Stimulated activated memory B cell treated with anti-CD40 and anti-IgM and Interleukin-4, amounts not matched to agents 10 μg/mL and 1 μg/mL and 100 μg/mL, for 72 hours (primary cell): ENCODE results near the gene RNF208.

Source experiments
- ATAC-seq: fragments of 150-1000 bp; cut with Tn5 transposase; 2 replicates; pipeline ENCODE4 v1.10.0; 2021
- H3K27ac Mint-ChIP-seq: one replicate; pipeline ENCODE4 v1.8.0; 2022; ENCODE audit warnings: mild to moderate bottlenecking, mixed read lengths
- H3K27me3 Mint-ChIP-seq: one replicate; pipeline ENCODE4 v1.8.0; 2022; ENCODE audit warnings: mixed read lengths
- H3K36me3 Mint-ChIP-seq: one replicate; pipeline ENCODE4 v1.8.0; 2022; ENCODE audit warnings: mixed read lengths
- H3K4me1 Mint-ChIP-seq: one replicate; pipeline ENCODE4 v1.8.0; 2022; ENCODE audit warnings: mixed read lengths
- H3K4me3 Mint-ChIP-seq: one replicate; pipeline ENCODE4 v1.8.0; 2022; ENCODE audit warnings: mild to moderate bottlenecking, moderate library complexity, mixed read lengths
- H3K9me3 Mint-ChIP-seq: one replicate; pipeline ENCODE4 v1.8.0; 2022; ENCODE audit warnings: mixed read lengths

The RNF208 gene

DNA sequence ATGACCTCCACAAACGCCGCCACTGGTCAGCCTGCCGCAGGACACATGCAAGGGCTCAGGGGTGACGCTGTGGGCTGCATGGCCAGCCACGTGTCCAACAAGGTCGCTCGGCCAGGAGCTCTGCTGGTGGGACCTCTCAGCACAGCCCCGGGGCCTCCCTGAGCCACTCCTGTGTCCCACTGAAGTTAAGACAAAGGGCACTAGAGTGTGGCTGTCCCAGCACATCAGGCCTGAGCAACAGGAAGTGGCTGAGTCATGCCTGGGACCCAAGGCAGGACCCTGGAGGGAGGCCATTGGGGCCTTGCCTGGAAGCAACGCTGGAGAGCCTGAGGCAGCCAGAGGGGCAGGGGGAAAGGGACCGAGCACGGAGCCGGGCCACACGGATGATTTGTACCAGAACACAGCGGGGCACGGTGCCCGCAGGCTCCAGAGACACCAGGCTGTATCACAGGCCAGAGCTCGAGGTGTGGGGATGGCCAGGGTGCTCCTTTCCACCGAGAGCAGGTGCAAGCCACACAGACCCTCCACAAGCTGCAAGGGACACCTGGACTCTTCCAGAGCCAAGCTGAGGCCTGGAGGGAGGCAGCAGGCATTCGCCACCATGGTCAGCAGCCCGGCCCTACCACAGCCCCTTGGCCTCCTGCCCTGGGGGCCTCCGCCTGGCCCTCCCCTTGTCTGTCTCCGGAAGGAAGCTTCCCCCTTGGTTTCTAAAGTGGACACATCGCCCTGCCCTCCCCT, 43.7 kb downstream of the RNF208 start:
- H3K4me3 Mint-ChIP-seq, result no peak overlapping the region
- H3K4me1 Mint-ChIP-seq, result peaks cover 8% of the 10 kb centered on the region
- H3K36me3 Mint-ChIP-seq, result peaks cover 44% of the 10 kb centered on the region
- H3K27me3 Mint-ChIP-seq, result peaks cover 3% of the 10 kb centered on the region
- no peaks in the 10 kb centered on the region for H3K9me3 Mint-ChIP-seq
- no peak overlapping the region for H3K27ac Mint-ChIP-seq
- no peak for ATAC-seq

DNA sequence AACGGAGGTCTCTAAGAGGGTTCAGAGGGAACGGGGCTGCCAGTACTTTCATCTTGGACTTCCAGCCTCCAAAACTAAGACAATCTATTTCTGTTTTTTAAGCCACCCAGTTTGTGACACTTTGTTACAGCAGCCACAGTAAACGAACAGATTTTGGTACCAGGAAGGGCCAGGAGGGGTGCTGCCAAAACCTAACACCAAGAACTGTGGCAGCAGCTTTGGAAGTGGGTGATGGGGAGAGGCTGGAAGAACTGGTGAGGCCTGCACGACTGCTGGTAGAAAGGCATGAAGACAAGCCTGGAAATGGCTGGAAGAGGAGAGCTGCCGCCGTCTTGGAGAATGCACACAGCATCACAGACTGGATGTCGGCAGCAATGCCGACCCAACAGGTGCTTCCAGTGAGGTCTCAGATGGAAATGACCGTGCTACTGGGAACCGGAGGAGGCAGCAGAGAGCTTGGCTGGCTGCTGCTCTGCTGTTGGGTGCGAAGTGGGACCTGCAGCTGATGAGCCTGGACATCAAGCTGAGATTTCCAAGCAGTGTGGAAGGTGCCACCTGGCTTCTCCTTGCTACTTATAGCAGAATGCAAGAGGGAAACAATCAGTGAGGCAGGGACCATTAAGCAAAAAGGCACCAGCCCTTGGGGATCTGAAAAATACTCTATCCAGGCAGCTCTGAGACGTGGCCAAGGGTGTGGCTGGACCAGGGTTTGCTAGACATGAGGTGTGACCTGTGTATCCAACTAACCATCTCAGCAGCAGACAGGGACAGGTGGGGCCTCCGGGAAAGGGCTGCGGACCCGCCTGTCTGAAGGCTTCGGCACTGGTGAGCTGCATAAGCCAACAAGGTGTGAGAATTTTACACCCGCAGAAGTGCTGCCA, 45.5 kb downstream of the RNF208 start:
- Mint-ChIP-seq H3K27ac (no peak overlapping the region), H3K4me3 (no peak overlapping the region), H3K36me3 (peaks cover 29% of the 10 kb centered on the region), H3K9me3 (no peaks in the 10 kb centered on the region), H3K4me1 (peaks cover 8% of the 10 kb centered on the region), H3K27me3 (peaks cover 12% of the 10 kb centered on the region)
- no peak for ATAC-seq

DNA sequence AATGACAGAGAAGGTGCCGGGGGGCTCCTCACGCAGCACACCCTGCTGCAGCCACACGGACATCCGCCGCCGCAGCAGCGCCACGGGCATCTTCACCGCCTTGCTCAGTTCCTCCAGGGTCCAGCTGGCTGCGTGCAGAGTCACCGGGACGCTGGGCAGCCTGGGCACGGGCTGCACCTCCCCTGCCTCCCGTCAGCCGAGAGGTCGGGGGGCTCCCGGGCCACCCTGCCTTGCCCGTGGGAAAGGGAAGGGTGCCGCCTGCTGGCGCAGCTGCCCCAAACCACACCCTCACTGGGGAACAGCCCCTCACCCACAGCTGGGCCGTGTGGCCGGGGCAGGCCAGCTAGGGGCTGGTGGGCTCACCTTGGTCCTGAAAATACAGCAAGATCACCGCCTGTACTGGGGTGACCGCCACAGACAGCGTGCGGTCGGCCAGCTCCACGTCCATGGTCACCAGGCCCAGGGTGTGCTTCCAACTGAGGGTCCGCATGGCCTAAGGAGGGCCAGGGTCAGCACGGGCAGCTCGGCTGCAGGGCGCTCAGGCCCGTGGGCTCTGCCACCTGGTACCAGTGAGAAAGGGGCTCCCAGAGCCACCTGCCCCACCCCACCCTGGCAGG, 46.6 kb downstream of the RNF208 start:
- ATAC-seq, result no peak
- Mint-ChIP-seq H3K4me3 (no peak overlapping the region), H3K9me3 (no peaks in the 10 kb centered on the region), H3K4me1 (peaks cover 8% of the 10 kb centered on the region), H3K36me3 (peaks cover 28% of the 10 kb centered on the region), H3K27me3 (peaks cover 23% of the 10 kb centered on the region), H3K27ac (no peak overlapping the region)

DNA sequence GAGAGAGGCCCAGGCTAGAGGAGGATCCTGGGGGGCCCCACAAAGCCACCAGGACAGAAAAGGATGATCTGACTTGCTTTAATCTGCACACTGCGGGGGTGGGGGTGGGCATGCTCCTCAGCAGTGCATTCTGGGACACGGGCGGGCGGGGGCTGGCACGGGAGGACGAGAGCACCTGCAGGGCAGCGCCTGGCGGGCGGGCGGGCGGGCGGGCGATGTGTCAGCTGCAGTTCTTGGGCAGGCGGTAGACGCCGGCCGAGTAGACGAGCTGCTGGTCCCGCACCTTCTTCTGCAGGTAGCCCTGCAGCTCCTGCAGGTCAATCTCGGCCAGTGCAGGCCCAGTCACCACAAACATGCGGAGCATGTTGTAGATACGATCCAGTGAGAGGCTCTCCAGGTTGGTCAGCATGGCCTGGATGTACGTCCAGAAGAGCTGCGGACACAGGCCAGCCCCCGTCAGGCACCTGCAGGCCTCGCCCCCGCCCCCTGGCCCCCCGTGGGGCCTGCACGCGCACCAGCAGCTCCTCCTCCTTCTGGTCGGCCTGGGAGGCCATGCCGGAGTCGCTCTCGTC, 47.2 kb downstream of the RNF208 start:
- Mint-ChIP-seq H3K9me3 (no peaks in the 10 kb centered on the region), H3K27ac (no peak overlapping the region), H3K4me1 (peaks cover 8% of the 10 kb centered on the region), H3K4me3 (no peak overlapping the region), H3K36me3 (peaks cover 21% of the 10 kb centered on the region), H3K27me3 (peaks cover 29% of the 10 kb centered on the region)
- no peak for ATAC-seq

DNA sequence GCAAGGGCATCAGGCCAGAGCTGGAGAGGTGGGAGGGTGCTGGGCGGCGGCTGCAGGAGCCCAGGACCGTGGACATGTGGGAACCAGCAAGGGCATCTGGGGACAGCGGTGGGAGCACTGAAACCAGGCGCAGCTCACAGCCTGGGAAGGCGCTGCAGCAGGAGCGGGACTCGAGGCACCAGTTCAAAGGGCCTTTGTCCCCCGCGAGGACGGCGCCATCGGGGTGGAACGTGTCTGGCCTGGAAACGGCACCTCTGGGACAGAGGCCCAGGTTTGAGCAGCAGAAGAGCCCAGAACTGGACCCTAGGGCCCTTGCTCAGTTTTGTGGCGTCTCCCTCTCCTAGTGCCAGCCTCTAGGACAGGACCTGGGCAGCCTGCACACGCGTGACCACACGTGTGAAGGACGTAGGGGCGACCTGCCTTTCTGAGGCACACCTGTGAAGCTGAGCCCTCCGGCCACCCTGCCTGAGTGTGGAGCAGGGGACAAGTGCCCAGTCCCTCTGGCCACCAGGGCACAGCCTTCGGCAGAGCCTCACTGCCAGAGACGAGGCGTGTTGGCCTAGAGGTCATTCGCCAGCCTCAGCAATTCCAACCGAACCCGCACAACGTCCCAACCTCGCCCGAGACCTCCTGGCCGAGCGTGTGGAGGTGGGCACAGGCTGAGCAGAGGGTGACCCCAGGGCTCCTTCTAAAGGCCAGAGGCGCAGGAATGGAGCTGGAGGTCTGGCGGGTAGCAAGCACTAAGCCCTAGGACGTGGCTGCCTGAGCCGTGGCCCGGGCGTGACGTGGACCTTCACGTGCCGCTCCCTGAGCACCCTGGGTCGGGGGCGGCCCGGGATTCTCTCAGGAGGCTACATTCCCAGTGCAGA, 48.0 kb downstream of the RNF208 start:
- no peak overlapping the region for H3K4me3 Mint-ChIP-seq
- peaks cover 33% of the 10 kb centered on the region for H3K27me3 Mint-ChIP-seq
- no peaks in the 10 kb centered on the region for H3K9me3 Mint-ChIP-seq
- no peak overlapping the region for H3K27ac Mint-ChIP-seq
- H3K4me1 Mint-ChIP-seq, result peaks cover 8% of the 10 kb centered on the region
- ATAC-seq, result no peak
- peaks cover 14% of the 10 kb centered on the region for H3K36me3 Mint-ChIP-seq

DNA sequence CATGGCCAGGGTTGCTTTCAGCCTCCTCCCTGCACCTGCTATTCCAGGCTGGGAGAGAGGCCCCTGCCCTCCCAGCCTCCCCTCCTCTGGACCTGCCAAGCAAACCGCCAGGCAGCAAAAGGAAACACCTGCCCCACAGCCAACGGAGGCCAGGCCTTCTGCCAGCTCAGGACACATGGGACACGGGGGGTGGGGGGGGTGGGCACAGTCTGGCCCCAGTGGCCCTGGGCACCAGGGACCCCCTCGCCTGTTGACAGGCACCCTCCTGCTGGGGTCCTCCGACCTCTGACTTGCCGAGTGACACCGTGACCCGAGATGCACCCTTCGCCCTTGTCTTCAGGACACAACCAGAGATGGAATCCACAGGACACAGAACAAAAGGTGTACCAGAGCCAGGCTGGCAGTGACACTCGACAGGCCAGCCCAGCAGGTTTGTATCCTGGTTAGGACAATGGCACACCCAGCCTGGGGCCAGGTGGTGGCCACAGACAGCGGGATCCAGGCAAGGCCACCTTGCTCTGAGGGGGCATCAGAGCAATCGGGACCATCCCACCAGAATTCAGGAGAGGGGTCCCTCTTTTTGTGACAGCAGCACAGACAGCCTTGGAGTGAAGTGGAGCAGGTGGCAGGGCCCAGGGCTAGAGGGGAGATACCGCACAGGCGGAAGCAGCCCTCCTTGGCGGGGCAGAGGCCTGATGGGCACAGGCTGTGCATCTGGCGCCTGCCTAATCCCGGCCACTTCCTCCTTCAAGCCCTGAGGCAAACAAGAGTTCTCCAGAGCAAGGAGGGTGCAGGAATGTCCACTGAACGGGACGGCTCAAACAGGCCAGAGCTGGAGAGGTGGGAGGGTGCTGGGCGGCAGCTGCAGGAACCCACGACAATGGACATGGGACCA, 48.9 kb downstream of the RNF208 start:
- ATAC-seq, result no peak
- Mint-ChIP-seq H3K4me3 (no peak overlapping the region), H3K27ac (no peak overlapping the region), H3K36me3 (peaks cover 13% of the 10 kb centered on the region), H3K27me3 (peaks cover 39% of the 10 kb centered on the region), H3K4me1 (peaks cover 8% of the 10 kb centered on the region), H3K9me3 (no peaks in the 10 kb centered on the region)

DNA sequence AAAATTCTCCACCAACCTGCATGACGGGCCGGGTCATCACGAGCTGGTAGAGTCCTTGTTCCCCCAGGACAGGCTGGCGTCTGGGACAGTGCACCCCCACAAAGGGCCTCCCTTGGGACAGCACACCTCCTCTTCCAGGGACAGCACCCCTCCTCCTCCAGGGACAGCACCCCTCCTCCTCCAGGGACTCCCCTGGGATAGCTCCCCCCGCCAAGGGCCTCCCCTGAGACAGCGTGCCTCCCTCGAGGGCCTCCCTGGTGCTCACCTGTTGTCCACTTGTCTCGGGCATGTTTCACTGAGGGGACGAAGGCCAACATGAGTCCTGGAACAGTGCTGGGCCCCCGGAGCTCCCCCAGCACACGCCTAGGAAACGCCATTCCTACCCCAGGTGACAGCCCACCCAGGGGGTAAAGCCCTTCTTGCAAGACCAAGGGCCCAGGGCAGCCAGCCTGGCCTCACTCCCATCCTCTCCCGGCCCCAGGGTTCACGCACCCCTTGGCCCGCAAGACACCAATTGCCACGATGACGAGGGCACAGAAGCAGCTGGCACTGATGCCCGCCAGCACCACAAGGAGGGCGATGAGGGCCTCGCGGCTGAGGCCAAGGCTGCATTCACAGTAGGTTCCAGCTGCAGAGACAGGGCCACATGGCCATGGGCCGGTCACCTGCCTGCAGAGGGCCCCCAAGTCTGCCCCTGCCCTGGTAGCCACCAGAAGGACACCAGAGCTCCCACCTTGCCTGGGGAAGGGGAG, 50.7 kb downstream of the RNF208 start:
- H3K27me3 Mint-ChIP-seq, result peaks cover 46% of the 10 kb centered on the region
- no peak for ATAC-seq
- H3K36me3 Mint-ChIP-seq, result no peaks in the 10 kb centered on the region
- no peak overlapping the region for H3K27ac Mint-ChIP-seq
- no peak overlapping the region for H3K4me3 Mint-ChIP-seq
- H3K9me3 Mint-ChIP-seq, result no peaks in the 10 kb centered on the region
- peaks cover 9% of the 10 kb centered on the region for H3K4me1 Mint-ChIP-seq

DNA sequence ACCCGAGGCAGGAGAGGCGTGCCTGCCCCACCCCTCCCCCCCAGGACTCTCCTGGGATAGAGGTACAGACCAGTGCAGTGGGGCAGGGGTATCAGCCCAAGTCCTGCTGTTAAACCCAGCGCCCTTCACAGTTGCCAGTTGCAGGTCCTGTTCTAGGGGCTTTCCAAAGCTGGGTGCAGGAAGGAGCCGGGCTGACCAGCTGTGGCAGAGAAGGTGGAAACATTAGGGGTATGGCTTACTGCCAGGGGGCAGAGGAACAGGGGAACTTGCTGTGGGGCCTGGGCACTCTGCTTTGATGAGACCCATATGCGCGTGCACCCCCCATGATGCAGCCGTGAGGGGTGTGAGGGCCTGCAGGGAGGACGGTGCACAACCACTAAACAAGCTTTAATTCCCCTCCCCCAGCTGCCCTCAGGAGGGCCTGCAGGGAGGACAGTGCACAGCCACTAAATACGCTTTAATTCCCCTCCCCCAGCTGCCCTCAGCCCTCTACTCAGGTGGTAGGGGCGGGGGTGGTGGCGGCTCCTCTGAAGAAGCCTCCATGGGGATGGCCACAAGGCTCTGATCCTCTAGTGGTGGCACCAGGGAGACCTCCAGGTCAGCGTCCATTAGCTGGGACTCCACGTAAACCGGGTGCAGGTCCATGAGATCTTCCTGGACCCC, 51.4 kb downstream of the RNF208 start:
- no peak for ATAC-seq
- Mint-ChIP-seq H3K4me3 (no peak overlapping the region), H3K27me3 (peaks cover 53% of the 10 kb centered on the region)

More for the DNA sequence above, 51.4 kb downstream of the RNF208 start:
- H3K27ac Mint-ChIP-seq, result no peak overlapping the region
- H3K9me3 Mint-ChIP-seq, result no peaks in the 10 kb centered on the region
- no peaks in the 10 kb centered on the region for H3K36me3 Mint-ChIP-seq
- H3K4me1 Mint-ChIP-seq, result peaks cover 6% of the 10 kb centered on the region
